GM21367 (cell line): ENCODE measurements around the gene CHTF18.
A peak's percentile ranks its signal among the peaks of the same experiment; 100 is the strongest.
"Not testable (repeated sequence)": the region's sequence is repeated elsewhere in the genome, so short reads cannot be mapped to it uniquely, and the experiment has no call there.

Experiments used
- ATAC-seq: cut with Tn5 transposase; IDR thresholded peaks from one replicate; pipeline ENCODE4 v1.9.1; 2021; ENCODE audit not compliant: unreplicated experiment

CHTF18 gene

GRCh38 chr16:804193-805048 lies 16.0 kb downstream of the CHTF18 start:
- ATAC-seq: no peak

- no peak for ATAC-seq
Observed at GRCh38 chr16:805474-805873, 17.1 kb downstream of the CHTF18 start.

- peak; percentile 69 for ATAC-seq
Observed at GRCh38 chr16:807347-808084, 19.1 kb downstream of the CHTF18 start.

GRCh38 chr16:808085-808386 lies 19.6 kb downstream of the CHTF18 start:
- no peak for ATAC-seq

GRCh38 chr16:813204-813915 lies 24.9 kb downstream of the CHTF18 start:
- ATAC-seq: no peak

- no peak for ATAC-seq
Observed at GRCh38 chr16:813916-814412, 25.5 kb downstream of the CHTF18 start.

- no peak for ATAC-seq
Observed at GRCh38 chr16:814974-815373, 26.6 kb downstream of the CHTF18 start.

- no peak for ATAC-seq
Observed at GRCh38 chr16:815861-816260, 27.4 kb downstream of the CHTF18 start.

- ATAC-seq: no peak
Observed at GRCh38 chr16:817001-817906, 28.8 kb downstream of the CHTF18 start.

GRCh38 chr16:818132-818531 lies 29.7 kb downstream of the CHTF18 start:
- no peak for ATAC-seq

- no peak for ATAC-seq
Observed at GRCh38 chr16:818592-818991, 30.2 kb downstream of the CHTF18 start.

- ATAC-seq: no peak
Observed at GRCh38 chr16:819336-820043, 31.1 kb downstream of the CHTF18 start.

- not testable (repeated sequence) for ATAC-seq
Observed at GRCh38 chr16:820044-820408, 31.6 kb downstream of the CHTF18 start.

GRCh38 chr16:820748-821147 lies 32.3 kb downstream of the CHTF18 start:
- ATAC-seq: no peak

GRCh38 chr16:821751-822150 lies 33.3 kb downstream of the CHTF18 start:
- no peak for ATAC-seq

GRCh38 chr16:822174-822908 lies 33.9 kb downstream of the CHTF18 start:
- ATAC-seq: no peak

GRCh38 chr16:822909-823297 lies 34.5 kb downstream of the CHTF18 start:
- no peak for ATAC-seq

- no peak for ATAC-seq
Observed at GRCh38 chr16:824194-824593, 35.8 kb downstream of the CHTF18 start.

- no peak for ATAC-seq
Observed at GRCh38 chr16:824601-825000, 36.2 kb downstream of the CHTF18 start.
